PFSK-1 (cell line): ENCODE results near the gene OBI1.

Experiments
- FOXP2 ChIP-seq: optimal IDR thresholded peaks from 2 replicates; pipeline ENCODE3; 2011; ENCODE audit warnings: borderline replicate concordance, control low read depth, inconsistent platforms; ENCODE audit not compliant: insufficient read depth; ENCODE audit errors: extremely low read length, extremely low read depth
- POLR2AphosphoS5 ChIP-seq: IDR thresholded peaks from 2 replicates; pipeline ENCODE4 v1.6.1; 2012; ENCODE audit warnings: low read depth, mild to moderate bottlenecking, control low read depth, low read length, moderate library complexity
- REST ChIP-seq, 2 experiments: IDR thresholded peaks; 2 replicates each; pipeline versions ENCODE4 v1.6.1 to v1.8.0; 2011 to 2012; ENCODE audit warnings: low read depth in 2 of 2, low read length in 2 of 2, control low read depth in 1 of 2, inconsistent platforms in 1 of 2, mild to moderate bottlenecking in 1 of 2, moderate library complexity in 1 of 2; ENCODE audit not compliant: insufficient read depth in 1 of 2
- SIN3A ChIP-seq: IDR thresholded peaks from 2 replicates; pipeline ENCODE4 v1.6.1; 2012; ENCODE audit warnings: mild to moderate bottlenecking, low read length, moderate library complexity, borderline replicate concordance; ENCODE audit not compliant: insufficient read depth
- TAF1 ChIP-seq: IDR thresholded peaks from 2 replicates; pipeline ENCODE4 v1.6.1; 2012; ENCODE audit warnings: low read length, control low read depth, borderline replicate concordance; ENCODE audit not compliant: insufficient read depth

The OBI1 gene

DNA sequence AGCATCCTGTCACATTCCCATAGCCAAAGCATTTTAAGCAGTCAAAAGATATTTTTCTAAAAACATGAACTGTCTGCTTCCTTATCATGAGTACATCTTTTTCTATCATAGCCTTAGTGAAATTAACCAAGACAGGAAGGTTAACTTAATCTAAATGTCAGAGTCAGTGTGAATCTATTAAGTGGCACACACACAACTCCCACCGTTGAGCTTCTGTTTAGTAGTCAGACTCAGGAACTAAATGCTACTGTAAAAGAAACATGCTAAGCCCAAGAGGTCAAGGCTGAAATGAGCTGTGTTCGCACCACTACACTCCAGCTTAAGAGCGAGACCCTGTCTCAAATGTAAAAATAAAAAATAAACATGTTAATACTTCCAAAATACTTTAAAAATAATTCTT lies 47.9 kb downstream of the OBI1 start:
- TF ChIP-seq TAF1 (no peak), FOXP2 (no peak), SIN3A (no peak), REST (IDR thresholded peaks at IDR 0.05; ENCODE audit: insufficient read depth in 1 of 2, low read depth in 2 of 2, low read length in 2 of 2) (no peak), POLR2AphosphoS5 (no peak)

DNA sequence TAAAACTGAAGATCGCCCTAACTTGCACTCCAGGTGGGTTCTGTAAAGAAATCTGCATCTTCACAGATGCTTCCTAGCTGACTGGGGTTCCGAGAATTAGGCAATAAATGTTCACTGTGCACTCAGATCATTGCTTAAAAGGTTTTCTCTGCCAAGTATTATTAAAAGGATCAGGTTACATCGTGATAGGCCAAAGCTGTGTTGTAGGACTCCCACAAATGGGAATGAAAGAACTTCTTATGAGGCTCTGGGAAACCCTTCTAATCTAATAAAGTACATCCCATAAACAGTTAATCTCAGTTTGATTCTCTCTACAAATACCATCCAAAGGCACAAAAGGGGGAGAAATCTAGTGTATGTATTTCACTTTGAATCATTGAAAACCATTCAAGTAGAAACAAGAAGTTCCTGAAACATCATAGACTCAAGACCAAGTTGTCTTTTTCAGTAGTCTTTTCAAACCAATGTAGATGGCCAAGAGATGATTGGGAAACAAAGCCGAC lies 48.5 kb downstream of the OBI1 start:
- TF ChIP-seq TAF1 (no peak), SIN3A (no peak), REST (IDR thresholded peaks at IDR 0.05; ENCODE audit: insufficient read depth in 1 of 2, low read depth in 2 of 2, low read length in 2 of 2) (no peak), FOXP2 (no peak), POLR2AphosphoS5 (no peak)

- TF ChIP-seq REST (IDR thresholded peaks at IDR 0.05; ENCODE audit: insufficient read depth in 1 of 2, low read depth in 2 of 2, low read length in 2 of 2) (no peak), FOXP2 (no peak), POLR2AphosphoS5 (no peak)
These were observed 49.3 kb downstream of the OBI1 start for GRCh38 chr13:78609464-78610205.

DNA sequence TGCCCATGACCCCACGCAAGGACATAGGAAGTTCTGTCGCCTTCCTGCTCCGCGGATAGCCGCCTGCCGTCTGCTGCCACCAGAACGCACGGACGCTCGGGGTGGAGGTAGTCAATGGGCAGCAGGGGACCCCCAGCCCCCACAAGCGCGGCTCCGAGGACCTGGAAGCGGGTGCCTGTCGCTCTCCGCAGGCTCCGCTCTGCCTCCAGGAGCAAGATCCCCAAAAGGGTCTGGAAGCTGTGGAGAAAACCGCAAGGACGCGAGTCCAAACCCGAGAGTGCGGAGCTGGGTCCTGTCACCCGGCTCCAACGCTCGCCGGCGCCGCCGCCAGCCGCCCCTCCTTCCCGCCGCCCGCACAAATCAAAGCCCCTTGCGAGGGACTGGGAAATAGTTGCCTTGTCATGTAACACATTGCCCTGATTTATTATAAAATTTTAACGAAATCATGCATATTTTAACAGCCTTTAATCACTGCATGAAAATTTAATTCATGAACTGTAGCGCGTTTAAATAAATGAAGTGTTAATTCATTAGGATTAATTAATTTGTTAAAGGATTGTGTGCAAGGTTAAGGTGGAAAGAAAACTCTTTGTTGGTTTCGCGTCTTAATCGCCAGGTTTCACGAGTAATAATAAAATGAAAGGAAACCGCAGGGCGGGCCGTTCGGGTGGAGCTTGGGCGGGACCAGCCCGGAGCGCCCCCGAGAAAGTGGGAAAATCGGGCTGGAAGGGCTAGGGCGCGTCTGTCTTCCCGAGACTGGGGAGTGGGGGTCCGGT lies 50.1 kb downstream of the OBI1 start:
- TF ChIP-seq SIN3A (no peak), REST (IDR thresholded peaks at IDR 0.05; ENCODE audit: insufficient read depth in 1 of 2, low read depth in 2 of 2, low read length in 2 of 2) (no peak), TAF1 (no peak)

- TF ChIP-seq TAF1 (no peak), POLR2AphosphoS5 (no peak), FOXP2 (no peak), REST (IDR thresholded peaks at IDR 0.05; ENCODE audit: insufficient read depth in 1 of 2, low read depth in 2 of 2, low read length in 2 of 2) (no peak), SIN3A (no peak)
These were observed 50.7 kb downstream of the OBI1 start for GRCh38 chr13:78608252-78608687.
